AG09309 (cell line): ENCODE data around the gene GLI3.

Experiments
- DNase-seq: peaks from one replicate; pipeline ENCODE4 v3.0.0-alpha.2; 2010; ENCODE audit warnings: low read depth
- H3K4me3 ChIP-seq: 2 replicates; pipeline ENCODE4 v1.5.1; 2011; ENCODE audit warnings: mild to moderate bottlenecking, low read depth, low read length, moderate library complexity; ENCODE audit not compliant: control insufficient read depth
- CTCF ChIP-seq: IDR thresholded peaks from 2 replicates; pipeline ENCODE4 v1.5.1; 2011; ENCODE audit warnings: mild to moderate bottlenecking, low read depth, low read length, inconsistent platforms; ENCODE audit not compliant: insufficient read depth, control insufficient read depth; ENCODE audit errors: missing control alignments

Gene GLI3

GRCh38 chr7:42156967-42157721 is 79.9 kb downstream of the GLI3 start:
- H3K4me3 ChIP-seq = no peak overlapping the region
- DNase-seq = no peak
- TF ChIP-seq CTCF = no peak

GRCh38 chr7:42156291-42156865 is 80.6 kb downstream of the GLI3 start:
- TF ChIP-seq CTCF = no peak
- no peak overlapping the region for H3K4me3 ChIP-seq
- no peak for DNase-seq

- TF ChIP-seq CTCF = no peak
- DNase-seq = no peak
These were observed 81.3 kb downstream of the GLI3 start for GRCh38 chr7:42155584-42156290.

GRCh38 chr7:42154173-42154572 is 82.8 kb downstream of the GLI3 start:
- no peak overlapping the region for H3K4me3 ChIP-seq
- no peak for DNase-seq
- TF ChIP-seq CTCF = no peak

More at GRCh38 chr7:42155584-42156290, 81.3 kb downstream of the GLI3 start:
- H3K4me3 ChIP-seq = no peak overlapping the region

GRCh38 chr7:42152329-42153205 is 84.4 kb downstream of the GLI3 start:
- no peak overlapping the region for H3K4me3 ChIP-seq

More at GRCh38 chr7:42152329-42153205, 84.4 kb downstream of the GLI3 start:
- no peak for DNase-seq
- TF ChIP-seq CTCF = no peak
